Common myeloid progenitor, CD34-positive (primary cell): ENCODE measurements around the gene POLR1B.
"Not testable (repeated sequence)": the region's sequence is repeated elsewhere in the genome, so short reads cannot be mapped to it uniquely, and the experiment has no call there.

Experiments used
- CTCF ChIA-PET: fragments of 350-600 bp; sonication (Branson Sonifier 250); formaldehyde crosslinking; loops from one replicate; lab custom pipeline; 2021; ENCODE audit warnings: antibody characterized with exemption; lab: Charles Lee
- POLR2A ChIA-PET: fragments of 350-600 bp; sonication (Branson Sonifier 250); formaldehyde crosslinking; loops from one replicate; lab custom pipeline; 2021; ENCODE audit warnings: antibody characterized with exemption; lab: Charles Lee
- DNase-seq, 3 donors: peaks; one replicate each; pipeline versions ENCODE4 v3.0.0 to v3.0.0-alpha.2; 2013
- H3K27ac ChIP-seq, 2 experiments: 1 replicate in 1 of 2; 2 replicates in 1 of 2; pipeline ENCODE4 v1.7.0; 2013; ENCODE audit warnings: inconsistent platforms in 2 of 2, low read length in 2 of 2, mild to moderate bottlenecking in 2 of 2, low read depth in 1 of 2, moderate library complexity in 1 of 2; ENCODE audit not compliant: severe bottlenecking in 2 of 2, insufficient read depth in 1 of 2, poor library complexity in 1 of 2
- H3K27me3 ChIP-seq, 5 experiments: replicated peaks in 2 of 5; 1 replicate in 3 of 5; 2 replicates in 2 of 5; pipeline versions ENCODE4 v1.6.1 to v1.7.0; 2013; ENCODE audit warnings: low read length in 4 of 5, mild to moderate bottlenecking in 2 of 5, moderate library complexity in 2 of 5, inconsistent platforms in 1 of 5; ENCODE audit not compliant: insufficient read depth in 5 of 5, control insufficient read depth in 4 of 5
- H3K36me3 ChIP-seq, 4 experiments: 1 replicate in 2 of 4; 2 replicates in 2 of 4; pipeline versions ENCODE4 v1.6.1 to v1.7.0; 2013; ENCODE audit warnings: low read length in 3 of 4, control low read depth in 1 of 4, mild to moderate bottlenecking in 1 of 4; ENCODE audit not compliant: control insufficient read depth in 4 of 4, insufficient read depth in 4 of 4
- H3K4me1 ChIP-seq, 4 experiments: 1 replicate in 3 of 4; 2 replicates in 1 of 4; pipeline versions ENCODE4 v1.6.1 to v1.7.1; 2013; ENCODE audit warnings: low read length in 3 of 4, mild to moderate bottlenecking in 3 of 4, control low read depth in 1 of 4, inconsistent platforms in 1 of 4, moderate library complexity in 1 of 4; ENCODE audit not compliant: control insufficient read depth in 4 of 4, insufficient read depth in 4 of 4; ENCODE audit errors: control extremely low read depth in 1 of 4
- H3K4me3 ChIP-seq, 7 experiments: 1 replicate in 4 of 7; 2 replicates in 3 of 7; pipeline versions ENCODE4 v1.5.1 to v1.7.0; 2013; ENCODE audit warnings: mild to moderate bottlenecking in 7 of 7, low read length in 6 of 7, moderate library complexity in 6 of 7, inconsistent platforms in 2 of 7, low read depth in 2 of 7, control low read depth in 1 of 7; ENCODE audit not compliant: insufficient read depth in 4 of 7, control insufficient read depth in 1 of 7; ENCODE audit errors: extremely low read depth in 1 of 7
- H3K9me3 ChIP-seq, 5 experiments: 1 replicate in 4 of 5; 2 replicates in 1 of 5; pipeline versions ENCODE4 v1.6.1 to v1.7.1; 2013; ENCODE audit warnings: low read length in 4 of 5, mild to moderate bottlenecking in 2 of 5, inconsistent platforms in 1 of 5, low read depth in 1 of 5, moderate library complexity in 1 of 5; ENCODE audit not compliant: control insufficient read depth in 4 of 5, insufficient read depth in 2 of 5; ENCODE audit errors: control extremely low read depth in 1 of 5
- WGBS: methylation state at CpG from one replicate; pipeline ENCODE4 v1.1.5; 2013; ENCODE audit not compliant: insufficient coverage; 5-methylcytosine and 5-hydroxymethylcytosine counted together

Gene POLR1B

DNA sequence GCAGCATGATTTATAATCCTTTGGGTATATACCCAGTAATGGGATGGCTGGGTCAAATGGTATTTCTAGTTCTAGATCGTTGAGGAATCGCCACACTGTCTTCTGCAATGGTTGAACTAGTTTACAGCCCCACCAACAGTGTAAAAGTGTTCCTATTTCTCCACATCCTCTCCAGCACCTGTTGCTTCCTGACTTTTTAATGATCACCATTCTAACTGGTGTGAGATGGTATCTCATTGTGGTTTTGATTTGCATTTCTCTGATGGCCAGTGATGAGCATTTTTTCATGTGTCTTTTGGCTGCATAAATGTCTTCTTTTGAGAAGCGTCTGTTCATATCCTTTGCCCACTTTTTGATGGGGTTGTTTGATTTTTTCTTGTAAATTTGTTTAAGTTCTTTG, 18.0 kb upstream of the POLR1B start:
- no CpG with 5 or more reads among the region's 3 CpGs for WGBS
- H3K9me3 ChIP-seq, H3K4me3 ChIP-seq, H3K27me3 ChIP-seq, CTCF ChIA-PET, DNase-seq, POLR2A ChIA-PET, H3K27ac ChIP-seq: not testable (repeated sequence)
- Histone ChIP-seq H3K4me1 (peaks cover 0 to 11% (median 7%) of the 10 kb centered on the region in 4 experiments), H3K36me3 (peaks cover 6 to 49% (median 25%) of the 10 kb centered on the region in 4 experiments)

- peaks cover 6 to 29% (median 17%) of the 10 kb centered on the region in 4 experiments for H3K36me3 ChIP-seq
- peaks cover 0 to 13% (median 6%) of the 10 kb centered on the region in 4 experiments for H3K4me1 ChIP-seq
- no peak overlapping the region for H3K4me3 ChIP-seq
- 95% methylated on average over 4 of the region's 5 CpGs for WGBS
- ChIA-PET CTCF (interaction anchor here (1.0 kb wide), 1 partner anchor 8 kb away, joined by 3 read pairs; no protein-coding TSS in a partner anchor), POLR2A (no interaction called here)
- no peak overlapping the region for H3K27ac ChIP-seq
- H3K27me3 ChIP-seq: no peaks in the 10 kb centered on the region
- DNase-seq: no peak
- no peaks in the 10 kb centered on the region for H3K9me3 ChIP-seq
Measured at GRCh38 chr2:112528541-112528940, 13.7 kb upstream of the POLR1B start.

GRCh38 chr2:112529757-112530156, 12.5 kb upstream of the POLR1B start:
- no peak overlapping the region for H3K27ac ChIP-seq
- H3K4me3 ChIP-seq: no peak overlapping the region
- peaks cover 6 to 27% (median 16%) of the 10 kb centered on the region in 4 experiments for H3K36me3 ChIP-seq
- peaks cover 0 to 13% (median 6%) of the 10 kb centered on the region in 4 experiments for H3K4me1 ChIP-seq
- 67% methylated on average over 1 of the region's 4 CpGs for WGBS
- H3K27me3 ChIP-seq: no peaks in the 10 kb centered on the region
- POLR2A ChIA-PET: no interaction called here
- no peaks in the 10 kb centered on the region for H3K9me3 ChIP-seq
- CTCF ChIA-PET: no interaction called here
- no peak for DNase-seq

DNA sequence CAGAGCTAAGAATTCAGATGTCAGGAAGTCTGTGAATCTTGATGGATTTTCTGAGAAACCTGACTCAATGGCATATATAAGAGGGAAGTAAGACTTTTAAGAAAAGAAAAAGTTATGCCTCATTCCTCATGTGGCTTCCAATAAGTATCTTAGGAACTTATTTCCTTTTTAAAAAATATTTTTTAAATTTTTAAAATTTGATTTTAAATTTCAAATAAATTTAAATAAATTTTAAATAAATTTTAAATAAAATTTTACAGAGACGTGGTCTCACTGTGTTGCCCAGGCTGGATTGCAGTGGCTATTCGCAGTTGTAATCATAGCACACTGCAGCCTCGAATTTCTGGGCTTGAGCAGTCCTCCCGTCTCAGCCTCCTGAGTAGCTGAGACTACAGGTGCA, 11.5 kb upstream of the POLR1B start:
- POLR2A ChIA-PET: no interaction called here
- H3K4me3 ChIP-seq: no peak overlapping the region
- no peak for DNase-seq
- H3K27me3 ChIP-seq: no peaks in the 10 kb centered on the region
- H3K36me3 ChIP-seq: peaks cover 6 to 27% (median 16%) of the 10 kb centered on the region in 4 experiments
- peaks cover 0 to 13% (median 6%) of the 10 kb centered on the region in 4 experiments for H3K4me1 ChIP-seq
- WGBS: 98% methylated on average over 4 of the region's 4 CpGs
- H3K27ac ChIP-seq: no peak overlapping the region
- no peaks in the 10 kb centered on the region for H3K9me3 ChIP-seq
- CTCF ChIA-PET: interaction anchor here (0.6 kb wide), 1 partner anchor 28 kb away, joined by 3 read pairs; no protein-coding TSS in a partner anchor

DNA sequence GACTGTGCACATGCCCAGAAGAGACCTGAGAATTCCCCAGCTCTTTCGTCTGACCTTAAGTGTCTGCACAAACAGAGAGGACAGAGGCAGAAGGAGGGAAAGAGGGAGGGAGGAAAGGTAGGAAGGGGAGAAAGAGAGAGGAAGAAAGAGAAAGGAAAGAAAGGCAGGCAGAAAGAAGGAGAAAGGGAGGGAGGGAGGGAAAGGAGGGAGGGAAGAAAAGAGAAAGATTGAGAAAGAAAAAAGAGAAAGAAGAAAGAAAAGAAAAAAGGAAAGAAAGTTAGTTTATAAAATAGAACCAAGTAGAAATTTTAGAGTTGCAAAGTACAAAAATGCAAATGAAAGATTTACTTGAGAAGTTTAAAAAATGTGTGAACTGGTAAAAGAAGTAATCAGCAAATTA, 7.4 kb upstream of the POLR1B start:
- DNase-seq: no peak
- Histone ChIP-seq H3K36me3 (peaks cover 2 to 18% (median 9%) of the 10 kb centered on the region in 4 experiments), H3K27ac (no peak overlapping the region), H3K9me3 (no peaks in the 10 kb centered on the region), H3K4me3 (no peak overlapping the region), H3K4me1 (peaks cover 0 to 2% (median 0%) of the 10 kb centered on the region in 4 experiments), H3K27me3 (no peaks in the 10 kb centered on the region)
- CTCF ChIA-PET: no interaction called here
- POLR2A ChIA-PET: no interaction called here
- 88% methylated on average over 1 of the region's 1 CpG for WGBS

- H3K27me3 ChIP-seq, POLR2A ChIA-PET, DNase-seq, H3K27ac ChIP-seq, H3K9me3 ChIP-seq, H3K4me1 ChIP-seq, H3K4me3 ChIP-seq: not testable (repeated sequence)
- CTCF ChIA-PET: interaction anchor here (0.8 to 1.4 kb wide), 2 partner anchors 8 to 9 kb away, joined by 3 to 5 read pairs; no protein-coding TSS in a partner anchor
- H3K36me3 ChIP-seq: peaks cover 0 to 15% (median 5%) of the 10 kb centered on the region in 4 experiments
Measured at GRCh38 chr2:112536665-112537064, 5.6 kb upstream of the POLR1B start.

DNA sequence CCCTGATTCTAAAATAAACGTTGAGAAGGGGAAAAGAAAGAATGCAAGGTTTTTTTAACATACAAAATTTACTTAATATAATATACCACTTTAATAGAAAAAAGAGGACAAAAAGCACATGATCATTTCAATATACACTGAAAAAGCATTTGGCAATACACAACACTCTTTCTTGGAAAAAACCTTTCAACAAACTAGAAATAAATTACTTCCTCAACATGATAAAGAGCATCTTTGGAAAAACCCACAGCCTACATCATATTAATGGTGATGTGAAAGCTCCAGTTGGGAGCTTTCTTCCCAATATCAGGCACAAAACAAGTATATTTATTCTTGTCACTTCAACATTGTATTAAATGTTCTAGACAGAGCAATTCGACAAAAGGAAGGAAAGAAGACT, 3.0 kb upstream of the POLR1B start:
- Histone ChIP-seq H3K27me3 (no peaks in the 10 kb centered on the region), H3K36me3 (no peaks in the 10 kb centered on the region), H3K4me1 (peaks cover 9 to 28% (median 23%) of the 10 kb centered on the region in 4 experiments), H3K4me3 (no peak overlapping the region), H3K9me3 (no peaks in the 10 kb centered on the region), H3K27ac (no peak overlapping the region)
- no peak for DNase-seq
- ChIA-PET CTCF (interaction anchor here (0.8 kb wide), 1 partner anchor 11 kb away, joined by 3 read pairs; no protein-coding TSS in a partner anchor), POLR2A (no interaction called here)
- no CpG with 5 or more reads among the region's 2 CpGs for WGBS
